Calu3 (cell line): ENCODE data around the gene RAI1. TPM values are rescaled to one million over a fixed set of nuclear protein-coding genes. Genes with fewer than 3 reads are reported as not detected.

Experiments
- BruUV-seq: library from RNA; stranded (reverse); fragments of 400-500 nt; replicated peaks from 2 replicates; lab custom pipeline; 2021; lab: Mats Ljungman, UMichigan
- CTCF ChIA-PET: fragments of 300-600 bp; sonication (Branson Sonifier 250); formaldehyde crosslinking; loops from one replicate; lab custom pipeline; 2022; ENCODE audit warnings: antibody characterized with exemption; lab: Charles Lee
- DNase-seq: peaks from one replicate; pipeline ENCODE4 v3.0.0; 2022
- H3K27ac Mint-ChIP-seq: one replicate; pipeline ENCODE4 v1.8.0; 2022; ENCODE audit warnings: mixed read lengths; ENCODE audit not compliant: unreplicated experiment
- H3K27me3 Mint-ChIP-seq: one replicate; pipeline ENCODE4 v1.8.0; 2022; ENCODE audit warnings: mixed read lengths; ENCODE audit not compliant: unreplicated experiment
- H3K36me3 Mint-ChIP-seq: one replicate; pipeline ENCODE4 v1.8.0; 2022; ENCODE audit warnings: mild to moderate bottlenecking, moderate library complexity, mixed read lengths; ENCODE audit not compliant: insufficient read depth, unreplicated experiment
- H3K4me1 Mint-ChIP-seq: one replicate; pipeline ENCODE4 v1.8.0; 2022; ENCODE audit warnings: mild to moderate bottlenecking, low read depth, mixed read lengths; ENCODE audit not compliant: unreplicated experiment
- H3K4me3 Mint-ChIP-seq: one replicate; pipeline ENCODE4 v1.8.0; 2022; ENCODE audit warnings: mild to moderate bottlenecking, low read depth, moderate library complexity, mixed read lengths; ENCODE audit not compliant: unreplicated experiment
- H3K9me3 Mint-ChIP-seq: one replicate; pipeline ENCODE4 v1.8.0; 2022; ENCODE audit warnings: low read depth, mixed read lengths; ENCODE audit not compliant: unreplicated experiment
- intact Hi-C: fragments of 100-400 bp; cut with micrococcal nuclease; formaldehyde crosslinking; loops from one replicate; pipeline ENCODE4 v1.10.0; 2022; ENCODE audit not compliant: unreplicated experiment
- total RNA-seq: library from RNA; stranded (reverse); gene quantifications from 2 replicates; pipeline ENCODE4 v1.2.3, GENCODE V29; 2022
- TF ChIP-seq, protein P1 (sequence below): fragments of 200-600 bp; IDR thresholded peaks from one replicate; pipeline ENCODE4 v1.8.0; 2022; ENCODE audit warnings: antibody characterized with exemption; ENCODE audit not compliant: unreplicated experiment

RAI1 gene
- total RNA-seq, 1 experiment from 2014 or later: 38.0 TPM

DNA sequence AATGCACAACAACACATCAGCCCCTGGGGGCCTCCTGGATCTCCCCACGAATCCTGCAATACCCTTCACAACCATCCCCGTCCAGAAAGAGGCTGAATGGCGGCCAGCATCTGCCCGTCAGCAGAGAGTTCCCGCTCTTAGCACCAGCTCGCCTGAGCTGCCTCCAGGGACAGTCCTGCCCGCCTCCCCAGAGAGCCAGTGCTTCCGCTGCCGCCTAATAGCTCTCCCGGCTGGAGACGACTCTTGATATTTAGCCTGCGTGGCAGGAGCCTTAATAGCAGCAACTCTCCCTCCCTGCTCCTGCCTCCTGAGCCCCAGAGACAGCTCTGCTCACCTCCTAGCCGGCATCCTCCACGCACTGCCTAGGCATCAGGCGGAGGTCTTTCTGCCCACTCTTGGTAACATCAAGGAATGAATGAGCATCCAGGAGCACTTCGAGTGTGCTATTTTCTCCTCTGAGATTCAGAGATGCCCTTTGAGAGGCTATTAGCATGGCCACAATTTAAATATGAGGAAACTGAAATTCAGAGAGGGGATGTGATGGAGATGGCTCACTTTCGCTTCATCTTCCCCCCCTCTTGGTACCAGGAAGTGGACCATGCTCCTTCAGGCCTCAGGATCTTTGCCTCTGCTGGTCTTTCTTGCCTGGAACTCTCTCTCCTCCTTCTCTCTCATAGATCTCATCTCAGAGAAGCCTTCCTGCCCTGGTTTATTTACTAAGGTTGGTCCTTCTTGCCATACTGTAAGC is 67.9 kb downstream of the RAI1 start:
- CTCF ChIA-PET: no interaction called here
- intact Hi-C loops: no loop called here
- peaks cover 36% of the 10 kb centered on the region for H3K4me1 Mint-ChIP-seq
- H3K27ac Mint-ChIP-seq: no peak overlapping the region
- peaks cover 16% of the 10 kb centered on the region for H3K36me3 Mint-ChIP-seq
- H3K27me3 Mint-ChIP-seq: no peaks in the 10 kb centered on the region
- no peaks in the 10 kb centered on the region for H3K9me3 Mint-ChIP-seq
- no peak overlapping the region for H3K4me3 Mint-ChIP-seq
- no peak for DNase-seq
- TF ChIP-seq, protein P1, sequence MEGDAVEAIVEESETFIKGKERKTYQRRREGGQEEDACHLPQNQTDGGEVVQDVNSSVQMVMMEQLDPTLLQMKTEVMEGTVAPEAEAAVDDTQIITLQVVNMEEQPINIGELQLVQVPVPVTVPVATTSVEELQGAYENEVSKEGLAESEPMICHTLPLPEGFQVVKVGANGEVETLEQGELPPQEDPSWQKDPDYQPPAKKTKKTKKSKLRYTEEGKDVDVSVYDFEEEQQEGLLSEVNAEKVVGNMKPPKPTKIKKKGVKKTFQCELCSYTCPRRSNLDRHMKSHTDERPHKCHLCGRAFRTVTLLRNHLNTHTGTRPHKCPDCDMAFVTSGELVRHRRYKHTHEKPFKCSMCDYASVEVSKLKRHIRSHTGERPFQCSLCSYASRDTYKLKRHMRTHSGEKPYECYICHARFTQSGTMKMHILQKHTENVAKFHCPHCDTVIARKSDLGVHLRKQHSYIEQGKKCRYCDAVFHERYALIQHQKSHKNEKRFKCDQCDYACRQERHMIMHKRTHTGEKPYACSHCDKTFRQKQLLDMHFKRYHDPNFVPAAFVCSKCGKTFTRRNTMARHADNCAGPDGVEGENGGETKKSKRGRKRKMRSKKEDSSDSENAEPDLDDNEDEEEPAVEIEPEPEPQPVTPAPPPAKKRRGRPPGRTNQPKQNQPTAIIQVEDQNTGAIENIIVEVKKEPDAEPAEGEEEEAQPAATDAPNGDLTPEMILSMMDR: no peak
- no TSS peak for BruUV-seq

DNA sequence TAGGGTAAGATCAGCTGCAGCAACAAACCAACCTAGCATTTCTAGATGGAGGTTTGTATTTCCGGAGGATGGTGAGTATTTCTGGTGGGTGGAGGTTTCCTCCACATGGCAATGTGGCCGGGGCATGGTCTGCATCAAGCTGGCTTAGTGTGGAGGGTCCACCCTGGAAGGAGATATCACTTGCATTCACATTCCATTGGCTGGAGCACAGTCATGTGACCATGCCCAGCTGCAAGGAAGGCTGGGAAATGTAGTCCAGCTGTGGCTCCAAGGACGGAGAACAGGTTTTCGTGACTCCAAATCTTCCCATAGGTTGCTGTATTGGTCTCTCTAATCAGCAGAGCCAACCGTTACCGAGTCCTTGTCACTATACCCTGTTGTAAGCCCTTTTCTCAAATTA is 68.7 kb downstream of the RAI1 start:
- intact Hi-C loops: no loop called here
- Mint-ChIP-seq H3K27me3 (no peaks in the 10 kb centered on the region), H3K27ac (no peak overlapping the region), H3K9me3 (no peaks in the 10 kb centered on the region), H3K36me3 (peaks cover 16% of the 10 kb centered on the region), H3K4me3 (no peak overlapping the region), H3K4me1 (peaks cover 31% of the 10 kb centered on the region)
- CTCF ChIA-PET: no interaction called here
- TF ChIP-seq, protein P1: no peak
- no TSS peak for BruUV-seq
- peak; percentile 29 for DNase-seq

DNA sequence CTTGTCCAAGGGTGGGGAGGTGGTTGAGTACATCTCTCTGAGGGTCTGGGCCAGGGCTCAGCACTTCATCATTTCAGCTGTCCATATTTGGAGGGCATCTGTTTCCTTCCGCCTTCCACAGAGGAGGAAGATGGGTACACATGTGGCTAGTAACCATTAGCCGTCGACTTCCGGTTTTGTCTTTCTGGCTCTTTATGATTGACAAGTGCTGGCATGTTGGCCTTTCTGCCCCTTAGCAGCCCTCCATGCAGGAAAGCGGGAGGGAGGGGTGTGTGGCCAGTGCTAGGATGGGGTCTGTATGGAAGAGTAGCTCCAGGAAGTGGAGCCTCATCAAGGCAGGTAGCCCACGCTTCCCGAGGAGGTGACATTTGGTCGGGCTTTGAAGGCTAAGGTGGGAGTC is 69.6 kb downstream of the RAI1 start:
- Mint-ChIP-seq H3K27me3 (no peaks in the 10 kb centered on the region), H3K27ac (no peak overlapping the region), H3K9me3 (no peaks in the 10 kb centered on the region), H3K36me3 (peaks cover 16% of the 10 kb centered on the region), H3K4me1 (peaks cover 25% of the 10 kb centered on the region), H3K4me3 (no peak overlapping the region)
- CTCF ChIA-PET: no interaction called here
- DNase-seq: no peak
- no TSS peak for BruUV-seq
- intact Hi-C loops: no loop called here
- TF ChIP-seq, protein P1: no peak

DNA sequence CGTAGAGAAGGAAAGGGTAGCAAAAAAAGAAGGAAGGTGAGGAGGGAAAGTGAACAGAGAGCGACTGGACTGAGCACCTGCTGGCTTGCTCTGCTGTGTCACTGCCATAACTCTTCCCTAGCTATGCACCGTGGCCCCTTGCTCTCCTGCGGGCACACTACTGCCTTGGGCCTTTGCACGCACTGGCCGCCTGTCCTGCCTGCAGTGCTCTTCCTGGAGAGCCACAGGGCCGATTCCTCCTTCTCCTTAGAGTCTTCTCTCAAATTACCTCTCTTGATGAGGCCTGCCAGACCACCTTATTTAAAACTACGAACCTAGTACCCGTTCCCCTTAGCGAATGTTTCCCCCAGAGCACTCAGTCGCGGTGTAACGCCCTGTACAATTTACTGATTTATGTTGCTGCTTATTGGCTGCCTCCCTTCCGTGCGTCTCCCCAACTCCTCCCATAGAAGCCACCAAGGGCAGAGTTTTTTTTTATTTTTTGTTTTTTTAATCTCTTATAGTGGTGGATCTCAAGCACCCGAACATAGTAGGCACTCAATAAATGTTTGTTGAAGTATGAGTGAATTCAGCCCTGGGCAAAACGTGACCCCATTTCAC is 70.3 kb downstream of the RAI1 start:
- peaks cover 19% of the 10 kb centered on the region for H3K36me3 Mint-ChIP-seq
- DNase-seq: no peak
- CTCF ChIA-PET: no interaction called here
- intact Hi-C loops: no loop called here
- H3K27me3 Mint-ChIP-seq: no peaks in the 10 kb centered on the region
- peaks cover 25% of the 10 kb centered on the region for H3K4me1 Mint-ChIP-seq
- H3K9me3 Mint-ChIP-seq: no peaks in the 10 kb centered on the region
- peak overlapping the region; percentile 16 for H3K27ac Mint-ChIP-seq
- TF ChIP-seq, protein P1: no peak
- H3K4me3 Mint-ChIP-seq: peak overlapping the region; percentile 74
- BruUV-seq: no TSS peak
